ENCODE data around the gene IL36RN.
A peak's percentile ranks its signal among the peaks of the same experiment; 100 is the strongest.

Gene IL36RN

GRCh38 chr2:113058998-113059960 lies at the start of gene IL36RN:
TSS of gene IL36RN (plus strand) at chr2:113059198. CDS start at chr2:113059439, 241 bp downstream.
- H3K4me1 Mint-ChIP-seq: no peaks in the 10 kb centered on the region
- DNase-seq (ENCODE audit: low spot score in 2 of 2): peak in 1 of 2 donors; percentile 29
- no peak within 1 kb of the TSS for H3K4me3 Mint-ChIP-seq
- no peak within 1 kb of the TSS for H3K27ac Mint-ChIP-seq
- H3K36me3 Mint-ChIP-seq: no peaks in the 10 kb centered on the region
- ATAC-seq: no peak
- H3K9me3 Mint-ChIP-seq: no peaks in the 10 kb centered on the region

GRCh38 chr2:113009622-113010021 lies 49.4 kb upstream of the IL36RN start:
- DNase-seq (ENCODE audit: low spot score in 2 of 2) (no peak), ATAC-seq (no peak)
- no peak overlapping the region for H3K4me3 Mint-ChIP-seq
- H3K27ac Mint-ChIP-seq: no peak overlapping the region
- H3K36me3 Mint-ChIP-seq: no peaks in the 10 kb centered on the region
- H3K9me3 Mint-ChIP-seq: no peaks in the 10 kb centered on the region
- no peaks in the 10 kb centered on the region for H3K4me1 Mint-ChIP-seq

- H3K9me3 Mint-ChIP-seq: no peaks in the 10 kb centered on the region
- H3K4me3 Mint-ChIP-seq: no peak overlapping the region
- ATAC-seq (no peak), DNase-seq (ENCODE audit: low spot score in 2 of 2) (no peak)
- H3K4me1 Mint-ChIP-seq: no peaks in the 10 kb centered on the region
- H3K36me3 Mint-ChIP-seq: no peaks in the 10 kb centered on the region
- H3K27ac Mint-ChIP-seq: no peak overlapping the region
These were observed 48.9 kb upstream of the IL36RN start for GRCh38 chr2:113010088-113010487.

- DNase-seq (ENCODE audit: low spot score in 2 of 2) (no peak), ATAC-seq (no peak)
- no peak overlapping the region for H3K27ac Mint-ChIP-seq
- no peak overlapping the region for H3K4me3 Mint-ChIP-seq
- H3K9me3 Mint-ChIP-seq: no peaks in the 10 kb centered on the region
- no peaks in the 10 kb centered on the region for H3K36me3 Mint-ChIP-seq
- H3K4me1 Mint-ChIP-seq: no peaks in the 10 kb centered on the region
These were observed 47.9 kb upstream of the IL36RN start for GRCh38 chr2:113011108-113011507.

- Mint-ChIP-seq H3K27ac (no peak overlapping the region), H3K4me1 (no peaks in the 10 kb centered on the region), H3K4me3 (no peak overlapping the region), H3K36me3 (no peaks in the 10 kb centered on the region), H3K9me3 (peaks cover 2% of the 10 kb centered on the region)
- ATAC-seq: no peak
- DNase-seq (ENCODE audit: low spot score in 2 of 2): no peak
These were observed 46.3 kb upstream of the IL36RN start for GRCh38 chr2:113012436-113013335.

- H3K27ac Mint-ChIP-seq: no peak overlapping the region
- ATAC-seq (no peak), DNase-seq (ENCODE audit: low spot score in 2 of 2) (no peak)
- H3K36me3 Mint-ChIP-seq: no peaks in the 10 kb centered on the region
- peaks cover 2% of the 10 kb centered on the region for H3K9me3 Mint-ChIP-seq
- H3K4me1 Mint-ChIP-seq: no peaks in the 10 kb centered on the region
- no peak overlapping the region for H3K4me3 Mint-ChIP-seq
These were observed 45.7 kb upstream of the IL36RN start for GRCh38 chr2:113013336-113013661.

- Mint-ChIP-seq H3K9me3 (peaks cover 2% of the 10 kb centered on the region), H3K4me3 (no peak overlapping the region), H3K4me1 (no peaks in the 10 kb centered on the region), H3K27ac (no peak overlapping the region), H3K36me3 (no peaks in the 10 kb centered on the region)
- DNase-seq (ENCODE audit: low spot score in 2 of 2): no peak
- ATAC-seq: no peak
These were observed 44.9 kb upstream of the IL36RN start for GRCh38 chr2:113014067-113014466.

GRCh38 chr2:113015042-113015441 lies 44.0 kb upstream of the IL36RN start:
- no peak overlapping the region for H3K27ac Mint-ChIP-seq
- DNase-seq (ENCODE audit: low spot score in 2 of 2): no peak
- H3K36me3 Mint-ChIP-seq: no peaks in the 10 kb centered on the region

GRCh38 chr2:113015655-113016054 lies 43.3 kb upstream of the IL36RN start:
- no peak overlapping the region for H3K27ac Mint-ChIP-seq
- no peak overlapping the region for H3K4me3 Mint-ChIP-seq
- no peak for DNase-seq (ENCODE audit: low spot score in 2 of 2)
- no peak for ATAC-seq
- peaks cover 2% of the 10 kb centered on the region for H3K9me3 Mint-ChIP-seq
- H3K36me3 Mint-ChIP-seq: no peaks in the 10 kb centered on the region
- H3K4me1 Mint-ChIP-seq: no peaks in the 10 kb centered on the region

More at GRCh38 chr2:113015042-113015441, 44.0 kb upstream of the IL36RN start:
- ATAC-seq: no peak
- Mint-ChIP-seq H3K4me3 (no peak overlapping the region), H3K9me3 (peaks cover 2% of the 10 kb centered on the region), H3K4me1 (no peaks in the 10 kb centered on the region)

GRCh38 chr2:113018509-113018908 lies 40.5 kb upstream of the IL36RN start:
- H3K9me3 Mint-ChIP-seq: peaks cover 2% of the 10 kb centered on the region
- H3K36me3 Mint-ChIP-seq: no peaks in the 10 kb centered on the region
- ATAC-seq: no peak
- DNase-seq (ENCODE audit: low spot score in 2 of 2): no peak
- H3K4me3 Mint-ChIP-seq: no peak overlapping the region
- no peak overlapping the region for H3K27ac Mint-ChIP-seq
- no peaks in the 10 kb centered on the region for H3K4me1 Mint-ChIP-seq

- DNase-seq (ENCODE audit: low spot score in 2 of 2): no peak
- Mint-ChIP-seq H3K27ac (no peak overlapping the region), H3K4me1 (no peaks in the 10 kb centered on the region), H3K9me3 (peaks cover 2% of the 10 kb centered on the region), H3K36me3 (no peaks in the 10 kb centered on the region), H3K4me3 (no peak overlapping the region)
- ATAC-seq: no peak
These were observed 37.7 kb upstream of the IL36RN start for GRCh38 chr2:113021312-113021711.

- H3K4me3 Mint-ChIP-seq: no peak overlapping the region
- no peaks in the 10 kb centered on the region for H3K9me3 Mint-ChIP-seq
- no peak overlapping the region for H3K27ac Mint-ChIP-seq
- DNase-seq (ENCODE audit: low spot score in 2 of 2) (no peak), ATAC-seq (no peak)
- no peaks in the 10 kb centered on the region for H3K4me1 Mint-ChIP-seq
- no peaks in the 10 kb centered on the region for H3K36me3 Mint-ChIP-seq
These were observed 34.2 kb upstream of the IL36RN start for GRCh38 chr2:113024764-113025163.

- Mint-ChIP-seq H3K36me3 (no peaks in the 10 kb centered on the region), H3K4me1 (no peaks in the 10 kb centered on the region), H3K9me3 (no peaks in the 10 kb centered on the region), H3K27ac (no peak overlapping the region), H3K4me3 (no peak overlapping the region)
- DNase-seq (ENCODE audit: low spot score in 2 of 2) (no peak), ATAC-seq (no peak)
These were observed 33.3 kb upstream of the IL36RN start for GRCh38 chr2:113025737-113026136.

GRCh38 chr2:113027691-113028090 lies 31.3 kb upstream of the IL36RN start:
- Mint-ChIP-seq H3K36me3 (no peaks in the 10 kb centered on the region), H3K27ac (no peak overlapping the region), H3K4me3 (no peak overlapping the region), H3K9me3 (no peaks in the 10 kb centered on the region), H3K4me1 (no peaks in the 10 kb centered on the region)
- ATAC-seq (no peak), DNase-seq (ENCODE audit: low spot score in 2 of 2) (no peak)

GRCh38 chr2:113028112-113028511 lies 30.9 kb upstream of the IL36RN start:
- Mint-ChIP-seq H3K4me3 (no peak overlapping the region), H3K4me1 (no peaks in the 10 kb centered on the region), H3K9me3 (no peaks in the 10 kb centered on the region), H3K36me3 (no peaks in the 10 kb centered on the region), H3K27ac (no peak overlapping the region)
- DNase-seq (ENCODE audit: low spot score in 2 of 2): no peak
- ATAC-seq: no peak
